Karpas-422 (cell line): ENCODE results near the gene HSPG2. TPM values are rescaled to one million over a fixed set of nuclear protein-coding genes. Genes with fewer than 3 reads are reported as not detected.

ENCODE experiments used
- DNase-seq: peaks from one replicate; pipeline ENCODE4 v3.0.0-alpha.2; 2015
- H2AFZ ChIP-seq: fragments of 200-600 bp; sonication (generic); 2 replicates; pipeline ENCODE4 v1.6.1; 2014; ENCODE audit warnings: antibody characterized with exemption, low read length, mixed read lengths
- H3K27ac ChIP-seq: fragments of 200-600 bp; sonication (generic); 2 replicates; pipeline ENCODE4 v1.5.1; 2014; ENCODE audit warnings: mild to moderate bottlenecking, low read length, moderate library complexity
- H3K27me3 ChIP-seq: fragments of 200-600 bp; sonication (generic); 2 replicates; pipeline ENCODE4 v1.6.1; 2014; ENCODE audit warnings: low read length, mixed read lengths
- H3K36me3 ChIP-seq: fragments of 200-600 bp; sonication (generic); 2 replicates; pipeline ENCODE4 v1.6.1; 2014; ENCODE audit warnings: low read length, mixed read lengths; ENCODE audit not compliant: insufficient read depth
- H3K4me1 ChIP-seq: fragments of 200-600 bp; sonication (generic); 2 replicates; pipeline ENCODE4 v1.6.1; 2014; ENCODE audit warnings: mild to moderate bottlenecking, low read length, mixed read lengths
- H3K4me2 ChIP-seq: fragments of 200-600 bp; sonication (generic); 2 replicates; pipeline ENCODE4 v1.6.1; 2014; ENCODE audit warnings: low read length, low read depth, mild to moderate bottlenecking; ENCODE audit not compliant: poor library complexity, severe bottlenecking
- H3K4me3 ChIP-seq: fragments of 200-600 bp; sonication (generic); 2 replicates; pipeline ENCODE4 v1.5.1; 2014; ENCODE audit warnings: mild to moderate bottlenecking, antibody characterized with exemption, low read length, mixed read lengths
- H3K79me2 ChIP-seq: fragments of 200-600 bp; sonication (generic); 2 replicates; pipeline ENCODE4 v1.6.1; 2014; ENCODE audit warnings: mild to moderate bottlenecking, low read length, mixed read lengths
- H3K9ac ChIP-seq: fragments of 200-600 bp; sonication (generic); 2 replicates; pipeline ENCODE4 v1.6.0; 2014; ENCODE audit warnings: low read length
- H3K9me2 ChIP-seq: fragments of 200-600 bp; sonication (generic), shearing (Covaris generic); replicated peaks from 2 replicates; pipeline ENCODE4 v1.6.0; 2014; ENCODE audit warnings: mild to moderate bottlenecking, low read length, moderate library complexity; ENCODE audit not compliant: insufficient read depth
- H3K9me3 ChIP-seq: fragments of 300-700, 200-600 bp; sonication (generic); 2 replicates; pipeline ENCODE4 v1.6.1; 2014; ENCODE audit warnings: low read length, mixed read lengths
- H4K20me1 ChIP-seq: fragments of 200-600 bp; sonication (generic); 2 replicates; pipeline ENCODE4 v1.6.1; 2014; ENCODE audit warnings: mild to moderate bottlenecking, antibody characterized with exemption, low read length, low read depth; ENCODE audit not compliant: insufficient read depth
- total RNA-seq: library from RNA; depleted of rRNA; stranded (reverse); fragments of >200 nt; shearing (Covaris generic); gene quantifications from 2 replicates; pipeline ENCODE4 v1.2.3, GENCODE V29; 2014; ENCODE audit warnings: low replicate concordance

HSPG2 gene
- total RNA-seq, 1 experiment from 2014 or later, result not detected

DNA sequence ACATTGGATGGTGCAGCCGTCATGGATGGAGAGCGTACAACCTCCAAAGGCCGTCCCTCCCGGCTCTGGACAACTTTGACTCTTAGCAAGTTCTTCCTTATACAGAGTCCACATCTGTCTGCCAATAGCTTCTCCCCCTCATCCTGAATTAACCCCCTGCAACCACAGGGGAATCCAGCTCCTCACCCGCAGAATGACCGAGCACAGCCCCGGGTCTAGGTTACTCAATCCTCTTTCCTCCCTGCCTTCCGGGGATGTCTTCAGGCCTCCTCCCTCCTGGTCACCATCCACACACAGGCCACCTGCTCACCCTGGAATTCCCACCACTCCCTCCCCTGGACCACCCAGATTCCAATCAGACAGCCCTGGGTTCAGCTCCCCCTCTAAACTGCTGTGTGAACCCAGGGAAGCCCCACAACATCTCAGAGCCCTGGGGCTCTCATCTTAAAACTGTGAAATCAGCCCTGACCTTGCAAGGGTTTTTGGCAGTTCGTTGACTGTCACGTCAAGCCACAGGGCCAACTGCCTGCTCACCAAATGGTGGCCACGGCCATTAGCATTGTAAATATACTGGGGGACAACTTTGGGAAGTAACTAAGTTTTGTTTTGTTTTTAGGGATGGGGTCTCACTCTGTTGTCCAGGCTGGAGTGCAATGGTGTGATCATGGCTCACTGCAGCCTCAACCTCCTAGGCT lies 54.2 kb downstream of the HSPG2 start:
- H3K79me2 ChIP-seq, result no peaks in the 10 kb centered on the region
- no peaks in the 10 kb centered on the region for H3K36me3 ChIP-seq
- H2AFZ ChIP-seq, result no peak overlapping the region
- no peaks in the 10 kb centered on the region for H3K9me3 ChIP-seq
- H3K9ac ChIP-seq, result no peak overlapping the region
- H3K27me3 ChIP-seq, result no peaks in the 10 kb centered on the region
- no peaks in the 10 kb centered on the region for H3K9me2 ChIP-seq
- no peak overlapping the region for H3K4me3 ChIP-seq
- no peaks in the 10 kb centered on the region for H3K4me1 ChIP-seq
- no peak for DNase-seq
- no peaks in the 10 kb centered on the region for H4K20me1 ChIP-seq
- no peak overlapping the region for H3K27ac ChIP-seq
- H3K4me2 ChIP-seq, result no peak overlapping the region

GRCh38 chr1:21881250-21881649 lies 55.9 kb downstream of the HSPG2 start:
- no peak overlapping the region for H3K27ac ChIP-seq
- H3K4me2 ChIP-seq, result no peak overlapping the region
- H3K36me3 ChIP-seq, result no peaks in the 10 kb centered on the region
- H3K9me2 ChIP-seq, result no peaks in the 10 kb centered on the region
- H2AFZ ChIP-seq, result no peak overlapping the region
- no peaks in the 10 kb centered on the region for H4K20me1 ChIP-seq
- no peaks in the 10 kb centered on the region for H3K79me2 ChIP-seq
- H3K9ac ChIP-seq, result no peak overlapping the region
- DNase-seq, result no peak
- no peak overlapping the region for H3K4me3 ChIP-seq
- H3K4me1 ChIP-seq, result no peaks in the 10 kb centered on the region
- H3K9me3 ChIP-seq, result no peaks in the 10 kb centered on the region
- H3K27me3 ChIP-seq, result no peaks in the 10 kb centered on the region

GRCh38 chr1:21880619-21880970 lies 56.5 kb downstream of the HSPG2 start:
- Histone ChIP-seq H3K9me2 (no peaks in the 10 kb centered on the region), H3K9me3 (no peaks in the 10 kb centered on the region), H3K27ac (no peak overlapping the region), H2AFZ (no peak overlapping the region), H3K4me2 (no peak overlapping the region), H3K79me2 (no peaks in the 10 kb centered on the region), H4K20me1 (no peaks in the 10 kb centered on the region), H3K27me3 (no peaks in the 10 kb centered on the region), H3K9ac (no peak overlapping the region), H3K4me1 (no peaks in the 10 kb centered on the region), H3K4me3 (no peak overlapping the region), H3K36me3 (no peaks in the 10 kb centered on the region)
- DNase-seq, result no peak

GRCh38 chr1:21879928-21880618 lies 57.0 kb downstream of the HSPG2 start:
- Histone ChIP-seq H3K9me3 (no peaks in the 10 kb centered on the region), H3K4me1 (no peaks in the 10 kb centered on the region), H3K27me3 (no peaks in the 10 kb centered on the region), H4K20me1 (no peaks in the 10 kb centered on the region), H3K9me2 (no peaks in the 10 kb centered on the region), H3K4me2 (no peak overlapping the region), H3K9ac (no peak overlapping the region), H3K27ac (no peak overlapping the region), H3K36me3 (no peaks in the 10 kb centered on the region), H2AFZ (no peak overlapping the region), H3K4me3 (no peak overlapping the region), H3K79me2 (no peaks in the 10 kb centered on the region)
- DNase-seq, result no peak

- no peak for DNase-seq
- Histone ChIP-seq H3K9me3 (no peaks in the 10 kb centered on the region), H3K4me1 (no peaks in the 10 kb centered on the region), H3K9me2 (no peaks in the 10 kb centered on the region), H4K20me1 (no peaks in the 10 kb centered on the region), H3K4me2 (no peak overlapping the region), H3K27ac (no peak overlapping the region), H3K27me3 (no peaks in the 10 kb centered on the region), H2AFZ (no peak overlapping the region), H3K9ac (no peak overlapping the region), H3K36me3 (no peaks in the 10 kb centered on the region), H3K4me3 (no peak overlapping the region), H3K79me2 (no peaks in the 10 kb centered on the region)
Observed at GRCh38 chr1:21878840-21879478, 58.2 kb downstream of the HSPG2 start.

DNA sequence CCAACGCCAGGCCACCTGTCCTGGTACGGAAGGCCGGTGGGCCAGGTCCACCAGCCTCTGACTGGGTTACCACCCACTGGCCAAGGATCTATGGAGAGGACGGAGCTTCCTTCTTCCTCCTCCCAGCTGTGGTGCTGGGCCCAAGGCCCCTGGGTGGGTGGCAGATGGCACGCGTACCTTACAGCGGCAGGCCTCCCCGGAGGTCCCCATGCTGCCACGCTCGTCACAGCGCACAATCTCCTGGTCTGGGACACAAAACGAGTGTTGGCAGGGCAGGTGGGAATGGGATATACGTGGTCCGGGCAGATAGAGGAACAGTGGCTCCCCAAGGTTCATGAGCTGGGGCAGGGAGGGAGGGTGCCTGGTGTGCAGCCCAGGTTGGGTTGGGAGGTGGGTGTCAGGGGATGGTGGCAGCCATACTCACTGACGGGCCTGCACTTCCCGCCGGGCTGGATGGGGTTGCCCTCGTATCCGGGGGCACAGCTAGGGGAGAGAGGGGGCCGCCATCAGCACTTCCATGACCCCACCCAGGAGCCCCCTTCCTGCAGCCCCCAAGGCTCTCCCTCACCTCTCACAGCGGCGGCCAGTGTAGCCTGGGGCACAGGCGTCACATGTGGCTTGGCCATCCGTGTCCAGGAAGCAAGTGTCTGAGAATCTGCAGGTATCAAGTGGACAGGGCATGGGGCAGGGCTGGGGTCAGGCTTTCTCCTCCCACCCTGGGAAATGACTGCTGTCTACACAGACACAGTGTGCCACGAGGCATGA lies 58.9 kb downstream of the HSPG2 start:
- H3K9ac ChIP-seq, result no peak overlapping the region
- H3K4me2 ChIP-seq, result no peak overlapping the region
- H3K4me3 ChIP-seq, result no peak overlapping the region
- no peaks in the 10 kb centered on the region for H4K20me1 ChIP-seq
- no peaks in the 10 kb centered on the region for H3K9me3 ChIP-seq
- no peaks in the 10 kb centered on the region for H3K4me1 ChIP-seq
- DNase-seq, result no peak
- no peaks in the 10 kb centered on the region for H3K27me3 ChIP-seq
- H3K36me3 ChIP-seq, result no peaks in the 10 kb centered on the region
- no peak overlapping the region for H3K27ac ChIP-seq
- no peaks in the 10 kb centered on the region for H3K9me2 ChIP-seq
- H3K79me2 ChIP-seq, result no peaks in the 10 kb centered on the region
- H2AFZ ChIP-seq, result no peak overlapping the region

- Histone ChIP-seq H3K9me3 (no peaks in the 10 kb centered on the region), H3K4me1 (no peaks in the 10 kb centered on the region)
Observed at GRCh38 chr1:21876267-21876666, 60.8 kb downstream of the HSPG2 start.

GRCh38 chr1:21875621-21876063 lies 61.5 kb downstream of the HSPG2 start:
- Histone ChIP-seq H3K9ac (no peak overlapping the region), H3K79me2 (no peaks in the 10 kb centered on the region), H3K36me3 (no peaks in the 10 kb centered on the region)

More at GRCh38 chr1:21876267-21876666, 60.8 kb downstream of the HSPG2 start:
- Histone ChIP-seq H3K4me3 (no peak overlapping the region), H4K20me1 (no peaks in the 10 kb centered on the region), H3K9me2 (no peaks in the 10 kb centered on the region), H3K27me3 (no peaks in the 10 kb centered on the region), H3K9ac (no peak overlapping the region), H3K4me2 (no peak overlapping the region), H3K36me3 (no peaks in the 10 kb centered on the region), H2AFZ (no peak overlapping the region), H3K79me2 (no peaks in the 10 kb centered on the region), H3K27ac (no peak overlapping the region)
- no peak for DNase-seq

More at GRCh38 chr1:21875621-21876063, 61.5 kb downstream of the HSPG2 start:
- H3K9me3 ChIP-seq, result no peaks in the 10 kb centered on the region
- no peak overlapping the region for H2AFZ ChIP-seq
- DNase-seq, result no peak
- H4K20me1 ChIP-seq, result no peaks in the 10 kb centered on the region
- no peaks in the 10 kb centered on the region for H3K4me1 ChIP-seq
- no peaks in the 10 kb centered on the region for H3K27me3 ChIP-seq
- H3K27ac ChIP-seq, result no peak overlapping the region
- no peaks in the 10 kb centered on the region for H3K9me2 ChIP-seq
- no peak overlapping the region for H3K4me3 ChIP-seq
- H3K4me2 ChIP-seq, result no peak overlapping the region
